Stomach smooth muscle (tissue), 2 donors: ENCODE results near the gene MAP3K9.

Experiments
- H3K27ac ChIP-seq: one replicate; pipeline ENCODE4 v1.7.0; 2013; ENCODE audit warnings: mild to moderate bottlenecking, low read length, inconsistent platforms
- H3K27me3 ChIP-seq, 2 donors: one replicate each; pipeline ENCODE4 v1.7.0; 2013; ENCODE audit warnings: low read length in 2 of 2; ENCODE audit not compliant: insufficient read depth in 2 of 2, control insufficient read depth in 1 of 2
- H3K36me3 ChIP-seq, 2 donors: one replicate each; pipeline ENCODE4 v1.7.0; 2013; ENCODE audit warnings: low read length in 2 of 2; ENCODE audit not compliant: control insufficient read depth in 2 of 2, insufficient read depth in 2 of 2
- H3K4me1 ChIP-seq: one replicate; pipeline ENCODE4 v1.7.0; 2013; ENCODE audit warnings: low read length; ENCODE audit not compliant: control insufficient read depth, insufficient read depth
- H3K4me3 ChIP-seq, 2 donors: one replicate each; pipeline ENCODE4 v1.7.0; 2013; ENCODE audit warnings: low read length in 2 of 2
- H3K9ac ChIP-seq, 2 donors: one replicate each; pipeline ENCODE4 v1.7.0; 2013; ENCODE audit warnings: low read length in 2 of 2, mild to moderate bottlenecking in 1 of 2
- H3K9me3 ChIP-seq, 2 donors: one replicate each; pipeline ENCODE4 v1.7.0; 2013; ENCODE audit warnings: low read length in 2 of 2; ENCODE audit not compliant: control insufficient read depth in 2 of 2
- donor health status: healthy.
- donor health status: Pancreatic carcinoma.

The MAP3K9 gene

GRCh38 chr14:70698288-70698687 is 111.0 kb downstream of the MAP3K9 start:
- Histone ChIP-seq H3K27ac (no peak overlapping the region), H3K4me3 (no peak overlapping the region), H3K36me3 (no peaks in the 10 kb centered on the region), H3K27me3 (peaks cover 0 to 3% of the 10 kb centered on the region in 2 donors), H3K9me3 (no peaks in the 10 kb centered on the region), H3K4me1 (no peaks in the 10 kb centered on the region), H3K9ac (no peak overlapping the region)

- no peak overlapping the region for H3K27ac ChIP-seq
- H3K4me3 ChIP-seq: no peak overlapping the region
- no peaks in the 10 kb centered on the region for H3K36me3 ChIP-seq
- no peaks in the 10 kb centered on the region for H3K4me1 ChIP-seq
- H3K9me3 ChIP-seq: no peaks in the 10 kb centered on the region
- no peak overlapping the region for H3K9ac ChIP-seq
- H3K27me3 ChIP-seq: peaks cover 0 to 3% of the 10 kb centered on the region in 2 donors
These were observed 111.6 kb downstream of the MAP3K9 start for GRCh38 chr14:70697701-70698100.

DNA sequence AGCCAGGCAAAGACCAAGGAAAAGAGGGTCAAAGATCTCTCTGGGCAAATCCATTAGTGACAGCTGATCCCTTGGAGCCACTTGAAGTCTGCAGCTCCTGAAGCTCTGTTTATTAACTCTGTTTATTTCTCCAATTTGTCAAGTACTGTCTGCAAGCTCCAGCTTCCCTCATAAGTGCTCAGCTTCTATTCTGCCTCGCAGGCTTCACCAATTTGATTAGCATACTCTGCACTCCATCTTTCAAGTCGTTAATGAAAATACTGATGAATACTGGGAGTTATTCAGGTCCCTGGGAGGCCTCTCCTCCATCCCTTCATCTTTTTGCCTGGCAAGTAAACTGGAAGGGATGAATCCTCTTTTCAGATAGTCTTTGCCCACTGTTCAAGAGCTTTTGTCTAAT is 113.3 kb downstream of the MAP3K9 start:
- Histone ChIP-seq H3K27me3 (peaks cover 0 to 3% of the 10 kb centered on the region in 2 donors), H3K4me1 (no peaks in the 10 kb centered on the region), H3K9me3 (no peaks in the 10 kb centered on the region), H3K36me3 (no peaks in the 10 kb centered on the region), H3K27ac (no peak overlapping the region), H3K4me3 (no peak overlapping the region), H3K9ac (no peak overlapping the region)

GRCh38 chr14:70692210-70692609 is 117.1 kb downstream of the MAP3K9 start:
- Histone ChIP-seq H3K4me3 (no peak overlapping the region), H3K4me1 (no peaks in the 10 kb centered on the region), H3K9ac (no peak overlapping the region), H3K27me3 (no peaks in the 10 kb centered on the region), H3K36me3 (no peaks in the 10 kb centered on the region), H3K9me3 (no peaks in the 10 kb centered on the region), H3K27ac (no peak overlapping the region)

GRCh38 chr14:70685474-70686197 is 123.7 kb downstream of the MAP3K9 start:
- Histone ChIP-seq H3K36me3 (no peaks in the 10 kb centered on the region), H3K4me3 (no peak overlapping the region), H3K9me3 (no peaks in the 10 kb centered on the region), H3K27ac (no peak overlapping the region), H3K27me3 (no peaks in the 10 kb centered on the region), H3K4me1 (no peaks in the 10 kb centered on the region), H3K9ac (no peak overlapping the region)

GRCh38 chr14:70683983-70684382 is 125.3 kb downstream of the MAP3K9 start:
- Histone ChIP-seq H3K27me3 (no peaks in the 10 kb centered on the region), H3K9me3 (no peaks in the 10 kb centered on the region), H3K27ac (no peak overlapping the region), H3K4me1 (no peaks in the 10 kb centered on the region), H3K36me3 (no peaks in the 10 kb centered on the region), H3K9ac (no peak overlapping the region), H3K4me3 (no peak overlapping the region)

- Histone ChIP-seq H3K27ac (no peak overlapping the region), H3K9me3 (no peaks in the 10 kb centered on the region), H3K4me1 (no peaks in the 10 kb centered on the region)
These were observed 128.6 kb downstream of the MAP3K9 start for GRCh38 chr14:70680748-70681147.

GRCh38 chr14:70677341-70677740 is 132.0 kb downstream of the MAP3K9 start:
- Histone ChIP-seq H3K9ac (no peak overlapping the region), H3K36me3 (no peaks in the 10 kb centered on the region), H3K9me3 (no peaks in the 10 kb centered on the region), H3K4me3 (no peak overlapping the region), H3K4me1 (no peaks in the 10 kb centered on the region), H3K27ac (no peak overlapping the region), H3K27me3 (peaks cover 0 to 6% of the 10 kb centered on the region in 2 donors)

More at GRCh38 chr14:70680748-70681147, 128.6 kb downstream of the MAP3K9 start:
- no peak overlapping the region for H3K9ac ChIP-seq
- peaks cover 0 to 6% of the 10 kb centered on the region in 2 donors for H3K27me3 ChIP-seq
- no peaks in the 10 kb centered on the region for H3K36me3 ChIP-seq
- no peak overlapping the region for H3K4me3 ChIP-seq
